IMR-90 (cell line): ENCODE measurements around the gene BTG4. TPM values are rescaled to one million over a fixed set of nuclear protein-coding genes. Genes with fewer than 3 reads are reported as not detected.

Experiments used
- ATAC-seq: fragments of 200-7000 bp; cut with Tn5 transposase; 2 replicates; pipeline ENCODE4 v1.9.1; 2020; ENCODE audit warnings: low read depth, mild to moderate bottlenecking, moderate library complexity
- BruUV-seq: library from RNA; stranded (reverse); fragments of 400-500 nt; replicated peaks from 2 replicates; lab custom pipeline; 2021; lab: Mats Ljungman, UMichigan
- CTCF ChIA-PET: fragments of 300-600 bp; formaldehyde crosslinking; extraction: SDS; loops from one replicate; lab custom pipeline; 2021; ENCODE audit warnings: antibody characterized with exemption; lab: Yijun Ruan, JAX
- POLR2A ChIA-PET: fragments of 300-600 bp; sonication (Branson Sonifier 250); formaldehyde crosslinking; loops from one replicate; lab custom pipeline; 2022; ENCODE audit warnings: antibody characterized with exemption; ENCODE audit not compliant: unreplicated experiment; lab: Charles Lee
- DNase-seq: peaks from one replicate; pipeline ENCODE4 v3.0.0; 2013
- H2AFZ ChIP-seq: replicated peaks from 2 replicates; pipeline ENCODE3; 2013; ENCODE audit warnings: low read length, mild to moderate bottlenecking; ENCODE audit not compliant: poor library complexity
- H2AK5ac ChIP-seq: 2 replicates; pipeline ENCODE4 v1.6.1; 2013; ENCODE audit warnings: low read depth, low read length, inconsistent platforms
- H2AK9ac ChIP-seq: replicated peaks from 2 replicates; pipeline ENCODE3; 2013; ENCODE audit warnings: mild to moderate bottlenecking, low read depth, low read length, moderate library complexity; ENCODE audit not compliant: poor library complexity
- H2BK120ac ChIP-seq: 2 replicates; pipeline ENCODE4 v1.6.1; 2013; ENCODE audit warnings: low read depth, low read length, inconsistent platforms
- H2BK15ac ChIP-seq: 3 replicates; pipeline ENCODE4 v1.6.1; 2013; ENCODE audit warnings: low read depth, low read length, inconsistent platforms
- H2BK20ac ChIP-seq: 2 replicates; pipeline ENCODE4 v1.6.1; 2013; ENCODE audit warnings: low read depth, mild to moderate bottlenecking, inconsistent platforms, low read length, moderate library complexity
- H2BK5ac ChIP-seq: 2 replicates; pipeline ENCODE4 v1.6.1; 2013; ENCODE audit warnings: mild to moderate bottlenecking, low read depth, low read length, inconsistent platforms; ENCODE audit not compliant: poor library complexity, severe bottlenecking
- H3K14ac ChIP-seq: replicated peaks from 2 replicates; pipeline ENCODE4 v1.6.1; 2013; ENCODE audit warnings: low read depth, low read length, inconsistent platforms
- H3K18ac ChIP-seq: 2 replicates; pipeline ENCODE4 v1.6.1; 2013; ENCODE audit warnings: low read depth, low read length, control low read depth
- H3K23ac ChIP-seq: 2 replicates; pipeline ENCODE4 v1.6.1; 2013; ENCODE audit warnings: low read depth, low read length, inconsistent platforms
- H3K27ac ChIP-seq: 2 replicates; pipeline ENCODE4 v1.5.1; 2013; ENCODE audit warnings: mild to moderate bottlenecking, control low read depth, low read length; ENCODE audit not compliant: insufficient read depth
- H3K27me3 ChIP-seq: 2 replicates; pipeline ENCODE4 v1.6.1; 2013; ENCODE audit warnings: low read length; ENCODE audit not compliant: control insufficient read depth, insufficient read depth
- H3K36me3 ChIP-seq: 2 replicates; pipeline ENCODE4 v1.6.1; 2013; ENCODE audit warnings: low read length, mixed read lengths; ENCODE audit not compliant: control insufficient read depth, insufficient read depth
- H3K4ac ChIP-seq: 2 replicates; pipeline ENCODE4 v1.6.1; 2013; ENCODE audit warnings: low read depth, low read length, inconsistent platforms
- H3K4me1 ChIP-seq: 2 replicates; pipeline ENCODE4 v1.6.1; 2013; ENCODE audit warnings: low read length, mixed read lengths; ENCODE audit not compliant: control insufficient read depth, insufficient read depth
- H3K4me2 ChIP-seq: 2 replicates; pipeline ENCODE4 v1.6.1; 2013; ENCODE audit warnings: low read depth, mild to moderate bottlenecking, control low read depth, low read length, moderate library complexity
- H3K4me3 ChIP-seq: 2 replicates; pipeline ENCODE4 v1.5.1; 2013; ENCODE audit warnings: low read depth, mild to moderate bottlenecking, control low read depth, low read length, moderate library complexity; ENCODE audit not compliant: insufficient read depth
- H3K56ac ChIP-seq: 2 replicates; pipeline ENCODE4 v1.6.1; 2013; ENCODE audit warnings: low read length, inconsistent platforms; ENCODE audit not compliant: insufficient read depth; ENCODE audit errors: extremely low read depth
- H3K79me1 ChIP-seq, 2 experiments: 2 replicates each; pipeline ENCODE4 v1.6.1; 2013; ENCODE audit warnings: low read length in 2 of 2, inconsistent platforms in 1 of 2, low read depth in 1 of 2
- H3K9ac ChIP-seq: 2 replicates; pipeline ENCODE4 v1.6.1; 2013; ENCODE audit warnings: low read depth, low read length, control low read depth
- H3K9me1 ChIP-seq: 2 replicates; pipeline ENCODE4 v1.6.1; 2013; ENCODE audit warnings: low read length, inconsistent platforms; ENCODE audit not compliant: insufficient read depth
- H3K9me3 ChIP-seq: 2 replicates; pipeline ENCODE4 v1.6.1; 2013; ENCODE audit warnings: low read length; ENCODE audit not compliant: control insufficient read depth, insufficient read depth
- H4K20me1 ChIP-seq: 2 replicates; pipeline ENCODE4 v1.6.1; 2013; ENCODE audit warnings: low read length, inconsistent platforms; ENCODE audit not compliant: insufficient read depth
- H4K5ac ChIP-seq: 2 replicates; pipeline ENCODE4 v1.6.1; 2013; ENCODE audit warnings: mild to moderate bottlenecking, low read depth, low read length, control low read depth
- H4K8ac ChIP-seq, 2 experiments: 2 replicates each; pipeline ENCODE4 v1.6.1; 2013; ENCODE audit warnings: low read depth in 2 of 2, low read length in 2 of 2, control low read depth in 1 of 2, inconsistent platforms in 1 of 2
- H4K91ac ChIP-seq: 2 replicates; pipeline ENCODE4 v1.6.1; 2013; ENCODE audit warnings: low read depth, low read length, inconsistent platforms; ENCODE audit not compliant: insufficient read depth
- BHLHE40 ChIP-seq: fragments of 150-350 bp; IDR thresholded peaks from 2 replicates; pipeline ENCODE4 v1.6.1; 2016; ENCODE audit warnings: mild to moderate bottlenecking, low read depth, low read length
- CEBPB ChIP-seq: IDR thresholded peaks from 2 replicates; pipeline ENCODE4 v1.6.1; 2012; ENCODE audit warnings: low read depth, low read length, improper control_type of control experiment
- FOS ChIP-seq: fragments of 150-350 bp; IDR thresholded peaks from 2 replicates; pipeline ENCODE4 v1.6.1; 2016; ENCODE audit warnings: low read depth, low read length
- MAFK ChIP-seq: IDR thresholded peaks from 2 replicates; pipeline ENCODE4 v1.6.1; 2012; ENCODE audit warnings: low read depth, low read length, improper control_type of control experiment
- POLR2A ChIP-seq: IDR thresholded peaks from 2 replicates; pipeline ENCODE4 v1.6.1; 2012; ENCODE audit warnings: mild to moderate bottlenecking, low read depth, low read length
- RCOR1 ChIP-seq: IDR thresholded peaks from 2 replicates; pipeline ENCODE4 v1.6.1; 2012; ENCODE audit warnings: mild to moderate bottlenecking, low read length, improper control_type of control experiment; ENCODE audit not compliant: insufficient replicate concordance
- WGBS, 2 experiments: methylation state at CpG; one replicate each; pipeline versions ENCODE4 v1.1.5 to v1.1.7; 2013; ENCODE audit warnings: missing lambda C conversion rate in 2 of 2; ENCODE audit not compliant: insufficient read length in 1 of 2; ENCODE audit errors: extremely low coverage in 2 of 2; 5-methylcytosine and 5-hydroxymethylcytosine counted together
- dilution Hi-C: fragments of 300-500 bp; cut with HindIII; formaldehyde crosslinking; loops from one replicate; pipeline ENCODE4 v1.14.3; 2018; ENCODE audit warnings: low sequenced_read_pairs; ENCODE audit not compliant: unreplicated experiment
- in situ Hi-C: fragments of 300-500 bp; cut with MboI; formaldehyde crosslinking; loops from 3 replicates; pipeline ENCODE4 v1.14.3; 2019; ENCODE audit warnings: low sequenced_read_pairs, inconsistent platforms, mixed read lengths
- intact Hi-C: fragments of 100-400 bp; cut with micrococcal nuclease; formaldehyde crosslinking; loops from 2 replicates; pipeline ENCODE4 v1.10.0; 2022
- polyA plus RNA-seq, 3 experiments: library from polyadenylated mRNA; depleted of rRNA; stranded (reverse); fragments of >200 nt; gene quantifications; 2 replicates each; pipeline ENCODE4 v1.2.3, GENCODE V29; 2012; ENCODE audit warnings: low replicate concordance in 1 of 3
- total RNA-seq: library from RNA; depleted of rRNA; stranded (reverse); fragments of >200 nt; gene quantifications from 2 replicates; pipeline ENCODE4 v1.2.3, GENCODE V29; 2012

BTG4 gene
- total and polyA plus RNA-seq, 2 of the 4 experiments (the other 2 are of a cell fraction): not detected

GRCh38 chr11:111532365-111532709, 20.2 kb upstream of the BTG4 start:
- no peak for DNase-seq
- WGBS, 2 experiments: 67% methylated on average over 1 of the region's 5 CpGs; no CpG with 5 or more reads in 1 of the 2 experiments
- in situ Hi-C loops: no loop called here
- Histone ChIP-seq H2AFZ (peak overlapping the region; percentile 62), H3K4ac (peak overlapping the region; percentile 92), H3K9ac (no peak overlapping the region), H2BK15ac (peak overlapping the region; percentile 98; the same call in 2 of the 3 replicates), H3K18ac (peak overlapping the region; percentile 11; the same call in 1 of the 2 replicates), H2AK5ac (peak overlapping the region; percentile 96), H3K14ac (peak overlapping the region; percentile 97; the same call in 1 of the 2 replicates), H4K5ac (no peak overlapping the region), H4K8ac (peak overlapping the region; percentile 72 to 93), H3K27me3 (no peaks in the 10 kb centered on the region), H3K9me1 (peaks cover 9% of the 10 kb centered on the region), H4K20me1 (no peaks in the 10 kb centered on the region), H3K36me3 (no peaks in the 10 kb centered on the region), H2BK5ac (peak overlapping the region; percentile 92), H3K23ac (no peak overlapping the region), H3K4me2 (no peak overlapping the region), H2AK9ac (no peak overlapping the region), H3K79me1 (no peaks in the 10 kb centered on the region), H3K9me3 (no peaks in the 10 kb centered on the region), H2BK120ac (peak overlapping the region; percentile 95), H3K56ac (no peak overlapping the region), H4K91ac (peak overlapping the region; percentile 76; the same call in 1 of the 2 replicates), H3K4me3 (no peak overlapping the region), H3K27ac (no peak overlapping the region), H2BK20ac (peak overlapping the region; percentile 95), H3K4me1 (peaks cover 1% of the 10 kb centered on the region; the same call in 1 of the 2 replicates)
- dilution Hi-C loops: no loop called here
- intact Hi-C loops: no loop called here
- BruUV-seq: no TSS peak
- ATAC-seq: no peak
- TF ChIP-seq POLR2A: no peak
- no peak for TF ChIP-seq RCOR1
- TF ChIP-seq CEBPB: peak; percentile 44; the same call in 1 of the 2 replicates
- TF ChIP-seq MAFK: no peak
- TF ChIP-seq BHLHE40: no peak
- TF ChIP-seq FOS: no peak
- ChIA-PET CTCF (no interaction called here), POLR2A (no interaction called here)
